Activated naive CD4-positive, alpha-beta T cell treated with anti-CD3 and anti-CD28 coated beads for 36 hours (primary cell): ENCODE measurements around the gene ANXA3. TPM values are rescaled to one million over a fixed set of nuclear protein-coding genes. Genes with fewer than 3 reads are reported as not detected.
"Not testable (repeated sequence)": the region's sequence is repeated elsewhere in the genome, so short reads cannot be mapped to it uniquely, and the experiment has no call there.

Source experiments
- CTCF ChIA-PET: fragments of 350-600 bp; sonication (Branson Sonifier 250); formaldehyde crosslinking; loops from one replicate; lab custom pipeline; 2021; ENCODE audit warnings: antibody characterized with exemption; lab: Charles Lee
- DNase-seq: peaks from one replicate; pipeline ENCODE4 v3.0.0-alpha.2; 2020
- H3K27ac Mint-ChIP-seq: one replicate; pipeline ENCODE4 v1.8.0; 2021; ENCODE audit warnings: mild to moderate bottlenecking, mixed read lengths
- H3K27me3 Mint-ChIP-seq: one replicate; pipeline ENCODE4 v1.8.0; 2021; ENCODE audit warnings: low read depth, mixed read lengths
- H3K36me3 Mint-ChIP-seq: one replicate; pipeline ENCODE4 v1.8.0; 2021; ENCODE audit warnings: low read depth, mixed read lengths
- H3K4me1 Mint-ChIP-seq: one replicate; pipeline ENCODE4 v1.8.0; 2021; ENCODE audit warnings: low read depth, mixed read lengths
- H3K4me3 Mint-ChIP-seq: one replicate; pipeline ENCODE4 v1.8.0; 2021; ENCODE audit warnings: mild to moderate bottlenecking, moderate library complexity, mixed read lengths
- H3K9me3 Mint-ChIP-seq: one replicate; pipeline ENCODE4 v1.8.0; 2021; ENCODE audit warnings: mixed read lengths
- intact Hi-C: fragments of 100-400 bp; cut with micrococcal nuclease; formaldehyde crosslinking; loops from one replicate; pipeline ENCODE4 v1.15.1; 2023
- total RNA-seq, 2 experiments: library from RNA; stranded (reverse); gene quantifications; one replicate each; pipeline ENCODE4 v1.2.3, GENCODE V29; 2021

ANXA3 gene
- total RNA-seq, 2 experiments from 2014 or later, result 1.2 to 3.0 TPM

GRCh38 chr4:78588894-78589545, 37.5 kb downstream of the ANXA3 start:
- Mint-ChIP-seq H3K9me3 (no peaks in the 10 kb centered on the region), H3K4me3 (no peak overlapping the region), H3K4me1 (no peaks in the 10 kb centered on the region), H3K27me3 (no peaks in the 10 kb centered on the region), H3K27ac (no peak overlapping the region), H3K36me3 (no peaks in the 10 kb centered on the region)
- intact Hi-C loops, result no loop called here
- no peak for DNase-seq
- CTCF ChIA-PET, result interaction anchor here (1.1 kb wide), 1 partner anchor 21 kb away, joined by 3 read pairs; no protein-coding TSS in a partner anchor

GRCh38 chr4:78591404-78591803, 39.8 kb downstream of the ANXA3 start:
- DNase-seq, result no peak
- CTCF ChIA-PET, result interaction anchor here (1.0 kb wide), 2 partner anchors 9 to 321 kb away, joined by 3 to 4 read pairs; no protein-coding TSS in a partner anchor
- Mint-ChIP-seq H3K27me3 (no peaks in the 10 kb centered on the region), H3K27ac (no peak overlapping the region), H3K4me1 (no peaks in the 10 kb centered on the region), H3K4me3 (no peak overlapping the region), H3K36me3 (no peaks in the 10 kb centered on the region), H3K9me3 (no peaks in the 10 kb centered on the region)
- intact Hi-C loops, result no loop called here

- peak; percentile 27 for DNase-seq
- Mint-ChIP-seq H3K36me3 (no peaks in the 10 kb centered on the region), H3K4me1 (no peaks in the 10 kb centered on the region), H3K4me3 (no peak overlapping the region), H3K27ac (no peak overlapping the region), H3K9me3 (no peaks in the 10 kb centered on the region), H3K27me3 (no peaks in the 10 kb centered on the region)
- CTCF ChIA-PET, result interaction anchor here (0.7 to 1.7 kb wide), 5 partner anchors 8 to 320 kb away, joined by 3 to 6 read pairs (median 4); no protein-coding TSS in a partner anchor
- intact Hi-C loops, result loop anchor here (1.0 kb wide), 1 partner anchor 272 kb away; no protein-coding TSS in a partner anchor
Measured at GRCh38 chr4:78592088-78592783, 40.7 kb downstream of the ANXA3 start.

DNA sequence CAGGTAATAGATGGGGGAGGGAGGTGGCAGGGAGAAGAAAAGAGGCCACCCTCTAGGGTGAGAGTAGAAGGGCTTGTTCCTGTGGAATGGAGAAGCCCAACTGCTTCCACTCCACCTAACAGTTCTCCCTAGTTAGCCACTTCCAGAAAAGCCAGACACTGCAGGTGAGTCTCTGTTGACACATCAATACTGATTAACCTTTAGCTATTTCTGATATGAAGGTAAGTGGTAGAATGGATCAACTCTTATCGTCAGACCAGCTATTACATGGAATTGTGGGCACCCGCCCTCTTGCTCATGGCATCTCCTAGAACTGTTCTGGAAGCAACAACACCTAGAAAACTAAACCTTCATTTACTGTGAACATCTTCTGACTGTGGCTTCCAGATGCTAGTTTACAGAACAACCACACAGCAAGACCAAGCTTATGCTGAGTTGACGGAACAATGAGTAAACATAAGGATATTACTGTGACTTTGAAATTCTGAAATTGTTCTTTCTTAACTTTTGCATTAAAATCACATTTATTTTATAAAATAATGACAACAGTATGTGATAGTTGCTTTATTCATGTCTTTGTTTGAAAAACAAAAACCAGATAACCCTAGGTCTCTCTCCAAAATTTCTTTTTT, 44.7 kb downstream of the ANXA3 start:
- CTCF ChIA-PET, result interaction anchor here (1.4 kb wide), 1 partner anchor 8 kb away, joined by 3 read pairs; no protein-coding TSS in a partner anchor
- Mint-ChIP-seq H3K9me3 (no peaks in the 10 kb centered on the region), H3K36me3 (no peaks in the 10 kb centered on the region), H3K4me1 (no peaks in the 10 kb centered on the region), H3K27me3 (no peaks in the 10 kb centered on the region), H3K27ac (no peak overlapping the region), H3K4me3 (no peak overlapping the region)
- intact Hi-C loops, result no loop called here
- DNase-seq, result no peak

DNA sequence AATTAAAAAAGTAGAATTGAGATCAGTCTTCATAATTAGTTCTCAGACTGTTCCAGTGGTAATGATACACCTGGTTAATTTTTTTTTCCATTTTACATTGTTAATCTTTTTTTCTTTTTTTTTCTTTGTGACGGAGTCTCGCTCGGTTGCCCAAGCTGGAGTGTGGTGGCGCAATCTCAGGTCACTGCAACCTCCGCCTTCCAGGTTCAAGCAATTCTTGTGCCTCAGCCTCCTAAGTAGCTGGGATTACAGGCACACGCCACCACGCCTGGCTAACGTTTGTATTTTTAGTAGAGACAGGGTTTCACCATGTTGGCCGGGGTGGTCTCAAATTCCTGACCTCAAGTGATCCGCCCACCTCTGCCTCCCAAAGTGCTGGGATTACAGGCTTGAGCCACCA, 46.9 kb downstream of the ANXA3 start:
- H3K4me3 Mint-ChIP-seq, H3K27me3 Mint-ChIP-seq, H3K36me3 Mint-ChIP-seq, H3K4me1 Mint-ChIP-seq, H3K9me3 Mint-ChIP-seq, H3K27ac Mint-ChIP-seq, intact Hi-C loops, DNase-seq: not testable (repeated sequence)
- CTCF ChIA-PET, result interaction anchor here (1.4 kb wide), 1 partner anchor 266 kb away, joined by 7 read pairs; no protein-coding TSS in a partner anchor

GRCh38 chr4:78599147-78599546, 47.6 kb downstream of the ANXA3 start:
- CTCF ChIA-PET, result no interaction called here
- no peaks in the 10 kb centered on the region for H3K9me3 Mint-ChIP-seq
- H3K4me1 Mint-ChIP-seq, result no peaks in the 10 kb centered on the region
- intact Hi-C loops, result no loop called here
- no peaks in the 10 kb centered on the region for H3K36me3 Mint-ChIP-seq
- H3K27me3 Mint-ChIP-seq, result no peaks in the 10 kb centered on the region
- H3K27ac Mint-ChIP-seq, result no peak overlapping the region
- DNase-seq, result no peak
- no peak overlapping the region for H3K4me3 Mint-ChIP-seq

GRCh38 chr4:78599931-78600375, 48.4 kb downstream of the ANXA3 start:
- Mint-ChIP-seq H3K27ac (no peak overlapping the region), H3K4me3 (no peak overlapping the region), H3K27me3 (no peaks in the 10 kb centered on the region), H3K4me1 (no peaks in the 10 kb centered on the region), H3K36me3 (no peaks in the 10 kb centered on the region), H3K9me3 (no peaks in the 10 kb centered on the region)
- intact Hi-C loops, result no loop called here
- DNase-seq, result no peak
- CTCF ChIA-PET, result interaction anchor here (0.9 kb wide), 1 partner anchor 8 kb away, joined by 4 read pairs; no protein-coding TSS in a partner anchor

DNA sequence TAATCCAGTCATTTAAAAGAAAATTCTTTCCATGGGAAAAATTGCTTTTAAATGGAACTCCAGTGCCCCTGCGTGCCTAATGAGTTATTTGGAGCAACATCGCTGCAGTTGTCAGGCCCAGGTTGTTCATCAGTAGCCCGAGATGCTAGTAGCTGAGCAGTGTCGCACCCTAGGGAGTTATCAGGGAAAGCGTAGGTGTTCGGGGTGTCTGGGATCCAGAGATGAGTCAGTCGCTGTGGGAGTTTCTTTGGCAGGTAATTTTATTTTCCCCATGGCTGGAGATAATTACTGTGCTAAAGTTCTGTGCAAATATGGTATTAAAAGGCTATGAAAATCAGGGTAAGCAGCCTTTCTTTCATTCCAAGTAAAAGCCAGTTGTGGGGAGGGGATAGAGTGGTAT, 49.4 kb downstream of the ANXA3 start:
- H3K27me3 Mint-ChIP-seq, result no peaks in the 10 kb centered on the region
- no peak overlapping the region for H3K27ac Mint-ChIP-seq
- no peaks in the 10 kb centered on the region for H3K4me1 Mint-ChIP-seq
- no peak for DNase-seq
- H3K36me3 Mint-ChIP-seq, result no peaks in the 10 kb centered on the region
- no peaks in the 10 kb centered on the region for H3K9me3 Mint-ChIP-seq
- intact Hi-C loops, result no loop called here
- CTCF ChIA-PET, result interaction anchor here (0.9 kb wide), 1 partner anchor 9 kb away, joined by 4 read pairs; no protein-coding TSS in a partner anchor
- H3K4me3 Mint-ChIP-seq, result no peak overlapping the region

DNA sequence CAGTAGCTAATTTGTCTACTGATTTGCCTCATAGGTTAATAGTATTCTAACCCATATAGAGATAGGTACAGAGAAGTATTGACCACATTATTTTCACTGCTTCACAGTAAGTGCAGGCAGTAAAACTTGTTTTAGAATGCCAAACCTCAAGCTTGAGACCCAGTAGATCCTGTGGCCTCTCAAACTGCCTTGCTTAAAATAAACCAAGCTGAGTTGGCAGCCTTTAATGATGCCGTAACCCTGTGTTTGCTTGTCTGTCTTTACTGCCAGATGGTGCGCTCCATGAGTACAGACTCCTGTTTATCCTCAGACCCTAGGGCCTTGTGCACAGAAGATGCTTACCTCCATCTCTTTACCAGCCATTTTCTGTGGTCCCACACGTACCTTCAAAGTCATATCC, 50.8 kb downstream of the ANXA3 start:
- intact Hi-C loops, result no loop called here
- CTCF ChIA-PET, result no interaction called here
- no peaks in the 10 kb centered on the region for H3K4me1 Mint-ChIP-seq
- no peaks in the 10 kb centered on the region for H3K9me3 Mint-ChIP-seq
- H3K36me3 Mint-ChIP-seq, result no peaks in the 10 kb centered on the region
- no peak overlapping the region for H3K27ac Mint-ChIP-seq
- no peak for DNase-seq
- no peak overlapping the region for H3K4me3 Mint-ChIP-seq
- no peaks in the 10 kb centered on the region for H3K27me3 Mint-ChIP-seq

GRCh38 chr4:78603384-78603783, 51.8 kb downstream of the ANXA3 start:
- H3K9me3 Mint-ChIP-seq, result no peaks in the 10 kb centered on the region
- intact Hi-C loops, result no loop called here
- H3K4me3 Mint-ChIP-seq, result no peak overlapping the region
- CTCF ChIA-PET, result no interaction called here
- H3K4me1 Mint-ChIP-seq, result no peaks in the 10 kb centered on the region
- H3K27ac Mint-ChIP-seq, result no peak overlapping the region
- no peak for DNase-seq
- no peaks in the 10 kb centered on the region for H3K27me3 Mint-ChIP-seq
- no peaks in the 10 kb centered on the region for H3K36me3 Mint-ChIP-seq

- Mint-ChIP-seq H3K4me1 (peaks cover 3% of the 10 kb centered on the region), H3K27me3 (no peaks in the 10 kb centered on the region), H3K9me3 (no peaks in the 10 kb centered on the region), H3K27ac (no peak overlapping the region), H3K36me3 (no peaks in the 10 kb centered on the region), H3K4me3 (no peak overlapping the region)
- DNase-seq, result no peak
- CTCF ChIA-PET, result interaction anchor here (0.8 kb wide), 1 partner anchor 10 kb away, joined by 3 read pairs; no protein-coding TSS in a partner anchor
- intact Hi-C loops, result no loop called here
Measured at GRCh38 chr4:78604988-78605387, 53.4 kb downstream of the ANXA3 start.

DNA sequence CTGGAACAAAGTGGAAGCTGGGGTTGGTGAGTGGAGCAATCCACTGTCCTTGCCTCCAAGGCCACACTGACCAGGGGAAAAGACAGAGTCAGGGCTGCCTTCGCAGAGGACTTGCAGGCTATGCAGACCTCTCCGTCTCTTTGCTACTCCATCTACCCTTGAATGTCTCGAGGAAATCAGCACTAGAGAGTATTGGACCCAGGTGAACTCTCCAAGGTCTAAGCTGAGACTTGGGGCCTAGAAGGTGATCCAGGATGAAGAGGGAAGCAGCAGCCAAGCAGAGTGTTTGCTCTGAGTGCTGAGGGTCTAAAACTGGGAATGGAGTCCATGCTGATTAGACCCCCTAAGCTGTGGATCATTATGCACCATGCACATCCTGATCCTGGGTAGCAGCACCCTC, 54.5 kb downstream of the ANXA3 start:
- Mint-ChIP-seq H3K4me1 (peaks cover 11% of the 10 kb centered on the region), H3K4me3 (no peak overlapping the region), H3K9me3 (no peaks in the 10 kb centered on the region), H3K36me3 (no peaks in the 10 kb centered on the region), H3K27me3 (no peaks in the 10 kb centered on the region), H3K27ac (no peak overlapping the region)
- intact Hi-C loops, result no loop called here
- no peak for DNase-seq
- CTCF ChIA-PET, result interaction anchor here (1.1 kb wide), 1 partner anchor 258 kb away, joined by 3 read pairs; no protein-coding TSS in a partner anchor
